Stimulated activated CD4-positive, alpha-beta T cell treated with anti-CD3 and anti-CD28 coated beads, Interleukin-2, amount 100 ng/mL, for 4 hours (primary cell): ENCODE measurements around the gene GALNT8.
"Not testable (repeated sequence)": the region's sequence is repeated elsewhere in the genome, so short reads cannot be mapped to it uniquely, and the experiment has no call there.

Source experiments
- DNase-seq: peaks from one replicate; pipeline ENCODE4 v3.0.0-alpha.2; 2020; ENCODE audit warnings: low read depth

Gene GALNT8, protein sequence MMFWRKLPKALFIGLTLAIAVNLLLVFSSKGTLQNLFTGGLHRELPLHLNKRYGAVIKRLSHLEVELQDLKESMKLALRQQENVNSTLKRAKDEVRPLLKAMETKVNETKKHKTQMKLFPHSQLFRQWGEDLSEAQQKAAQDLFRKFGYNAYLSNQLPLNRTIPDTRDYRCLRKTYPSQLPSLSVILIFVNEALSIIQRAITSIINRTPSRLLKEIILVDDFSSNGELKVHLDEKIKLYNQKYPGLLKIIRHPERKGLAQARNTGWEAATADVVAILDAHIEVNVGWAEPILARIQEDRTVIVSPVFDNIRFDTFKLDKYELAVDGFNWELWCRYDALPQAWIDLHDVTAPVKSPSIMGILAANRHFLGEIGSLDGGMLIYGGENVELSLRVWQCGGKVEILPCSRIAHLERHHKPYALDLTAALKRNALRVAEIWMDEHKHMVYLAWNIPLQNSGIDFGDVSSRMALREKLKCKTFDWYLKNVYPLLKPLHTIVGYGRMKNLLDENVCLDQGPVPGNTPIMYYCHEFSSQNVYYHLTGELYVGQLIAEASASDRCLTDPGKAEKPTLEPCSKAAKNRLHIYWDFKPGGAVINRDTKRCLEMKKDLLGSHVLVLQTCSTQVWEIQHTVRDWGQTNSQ

GRCh38 chr12:4719821-4720636 is at the start of gene GALNT8:
GALNT8 (plus strand) TSS chr12:4720400; CDS start chr12:4720678, 278 bp downstream.
- no peak for DNase-seq

- no peak for DNase-seq
Measured at GRCh38 chr12:4679711-4680110, 40.5 kb upstream of the GALNT8 start.

DNA sequence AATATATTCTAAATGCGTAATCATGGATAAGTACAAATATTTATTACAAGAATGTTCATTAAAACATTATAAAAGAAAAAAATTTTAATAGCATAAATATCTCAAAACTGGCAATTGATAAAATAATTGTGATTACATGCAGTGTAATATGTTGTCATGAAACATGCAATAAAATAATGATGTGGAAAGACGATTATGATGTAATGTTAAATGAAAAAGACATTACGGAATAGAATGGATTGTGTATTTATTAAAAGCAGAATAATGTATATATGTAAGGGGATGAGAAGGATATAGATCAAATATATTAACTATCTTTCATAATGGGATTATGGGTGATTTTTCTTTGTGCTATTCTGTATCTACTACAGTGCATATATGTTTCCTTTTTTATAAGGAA is 38.5 kb upstream of the GALNT8 start:
- DNase-seq, result no peak

DNA sequence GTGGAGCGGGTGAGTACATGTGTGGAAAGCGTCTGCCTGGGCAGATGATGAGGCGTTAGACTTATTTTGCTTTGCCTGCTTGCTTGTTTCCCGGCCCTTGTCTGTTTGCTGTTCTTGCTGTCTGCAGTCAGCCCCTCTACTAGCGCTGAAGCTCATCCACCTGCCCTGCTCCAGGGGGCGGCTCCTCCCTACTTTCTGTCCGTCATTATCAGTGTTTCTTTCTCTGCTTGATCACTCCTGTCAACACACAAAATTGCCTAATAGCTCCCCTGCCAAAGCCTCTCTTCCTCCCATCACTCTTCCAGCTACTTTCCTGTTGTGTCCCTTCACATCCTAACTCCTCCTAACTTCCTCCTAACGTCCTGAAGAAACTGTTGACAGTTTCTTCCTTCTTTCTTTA is 34.9 kb upstream of the GALNT8 start:
- no peak for DNase-seq

GRCh38 chr12:4690760-4691159 is 29.4 kb upstream of the GALNT8 start:
- DNase-seq, result no peak

GRCh38 chr12:4700621-4701026 is 19.6 kb upstream of the GALNT8 start:
- no peak for DNase-seq

GRCh38 chr12:4701395-4702190 is 18.6 kb upstream of the GALNT8 start:
- DNase-seq, result no peak

DNA sequence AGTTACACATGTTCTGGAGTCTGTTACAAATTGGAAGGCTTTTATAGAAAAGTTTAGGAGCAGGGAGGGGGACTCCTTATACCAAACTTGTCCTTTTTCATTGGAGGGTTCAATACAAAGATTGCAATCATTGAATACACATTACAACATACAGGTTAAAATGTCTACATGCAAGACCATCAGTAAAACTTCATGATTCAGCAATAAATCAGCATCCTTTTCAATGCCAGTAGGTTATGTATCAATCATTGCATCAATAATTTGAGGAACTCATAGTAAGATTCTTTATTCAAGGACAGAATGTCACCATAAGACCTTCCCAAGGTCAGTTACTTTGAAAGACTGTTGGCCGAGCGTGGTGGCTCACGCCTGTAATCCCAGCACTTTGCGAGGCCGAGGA is 16.5 kb upstream of the GALNT8 start:
- DNase-seq, result no peak

GRCh38 chr12:4705824-4706223 is 14.4 kb upstream of the GALNT8 start:
- DNase-seq, result no peak

- DNase-seq, result no peak
Measured at GRCh38 chr12:4707306-4707705, 12.9 kb upstream of the GALNT8 start.

- DNase-seq, result no peak
Measured at GRCh38 chr12:4710113-4710512, 10.1 kb upstream of the GALNT8 start.

DNA sequence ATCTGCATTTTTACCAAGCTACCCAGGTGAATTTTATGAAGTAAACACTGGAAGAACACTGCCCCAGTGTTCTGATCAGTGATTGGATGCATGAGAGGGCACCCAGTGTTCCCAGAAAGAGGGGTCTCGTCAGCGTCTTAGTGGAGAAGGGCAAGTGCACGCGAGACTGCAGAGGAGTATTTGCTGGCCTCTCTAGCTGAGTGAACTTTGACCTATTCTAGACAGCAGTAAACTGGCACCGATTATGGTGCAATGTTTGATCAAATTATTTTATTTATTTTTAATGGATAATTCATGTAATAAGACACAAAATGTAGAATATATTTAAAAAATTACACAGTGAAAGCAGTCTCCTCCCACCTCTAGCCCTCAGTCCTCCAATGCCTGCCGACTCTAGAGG is 5.3 kb upstream of the GALNT8 start:
- no peak for DNase-seq

GRCh38 chr12:4717806-4718205 is 2.4 kb upstream of the GALNT8 start:
- DNase-seq, result no peak

DNA sequence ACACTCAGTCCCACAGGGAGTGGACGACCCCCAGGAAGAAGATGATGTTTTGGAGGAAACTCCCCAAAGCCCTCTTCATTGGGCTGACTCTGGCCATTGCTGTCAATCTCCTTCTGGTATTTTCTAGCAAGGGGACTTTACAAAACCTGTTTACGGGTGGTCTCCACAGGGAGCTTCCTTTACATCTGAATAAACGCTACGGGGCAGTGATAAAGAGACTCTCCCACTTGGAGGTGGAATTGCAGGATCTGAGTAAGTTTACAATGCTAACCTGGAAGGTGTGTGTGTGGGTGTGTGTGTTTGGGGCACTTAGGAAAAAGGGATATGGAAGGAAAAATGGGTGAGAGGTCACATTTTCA is 416 bp downstream of the GALNT8 start:
- DNase-seq, result no peak

DNA sequence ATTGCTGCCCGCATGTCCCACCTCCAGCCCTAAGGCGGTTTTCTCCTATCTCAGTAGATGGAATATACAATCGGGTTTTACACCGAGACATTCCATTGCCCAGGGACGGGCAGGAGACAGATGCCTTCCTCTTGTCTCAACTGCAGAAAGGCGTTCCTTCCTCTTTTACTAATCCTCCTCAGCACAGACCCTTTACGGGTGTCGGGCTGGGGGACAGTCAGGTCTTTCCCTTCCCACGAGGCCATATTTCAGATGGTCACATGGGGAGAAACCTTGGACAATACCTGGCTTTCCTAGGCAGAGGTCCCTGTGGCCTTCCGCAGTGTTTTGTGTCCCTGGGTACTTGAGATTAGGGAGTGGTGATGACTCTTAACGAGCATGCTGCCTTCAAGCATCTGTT is 1.4 kb downstream of the GALNT8 start:
- not testable (repeated sequence) for DNase-seq

DNA sequence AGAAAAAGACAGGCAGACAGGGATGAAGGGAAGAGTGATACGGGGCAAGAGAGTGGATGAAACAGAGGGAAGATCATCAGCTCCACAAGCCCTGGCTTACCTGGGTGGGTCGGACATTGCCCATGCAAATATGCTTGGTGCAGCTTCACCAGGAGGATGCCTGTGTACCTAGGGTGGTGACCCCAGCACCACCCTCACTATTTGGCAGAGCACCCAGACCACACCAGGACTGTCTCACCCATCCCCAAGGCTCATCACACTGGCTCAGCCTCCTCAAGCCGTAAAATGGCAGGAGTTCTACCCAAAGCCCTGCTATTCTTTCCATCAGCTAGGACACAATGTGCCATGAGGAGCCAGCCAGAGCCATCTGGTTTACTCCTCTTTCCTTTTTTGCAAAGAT is 3.0 kb downstream of the GALNT8 start:
- no peak for DNase-seq

- no peak for DNase-seq
Measured at GRCh38 chr12:4725057-4725456, 4.9 kb downstream of the GALNT8 start.

DNA sequence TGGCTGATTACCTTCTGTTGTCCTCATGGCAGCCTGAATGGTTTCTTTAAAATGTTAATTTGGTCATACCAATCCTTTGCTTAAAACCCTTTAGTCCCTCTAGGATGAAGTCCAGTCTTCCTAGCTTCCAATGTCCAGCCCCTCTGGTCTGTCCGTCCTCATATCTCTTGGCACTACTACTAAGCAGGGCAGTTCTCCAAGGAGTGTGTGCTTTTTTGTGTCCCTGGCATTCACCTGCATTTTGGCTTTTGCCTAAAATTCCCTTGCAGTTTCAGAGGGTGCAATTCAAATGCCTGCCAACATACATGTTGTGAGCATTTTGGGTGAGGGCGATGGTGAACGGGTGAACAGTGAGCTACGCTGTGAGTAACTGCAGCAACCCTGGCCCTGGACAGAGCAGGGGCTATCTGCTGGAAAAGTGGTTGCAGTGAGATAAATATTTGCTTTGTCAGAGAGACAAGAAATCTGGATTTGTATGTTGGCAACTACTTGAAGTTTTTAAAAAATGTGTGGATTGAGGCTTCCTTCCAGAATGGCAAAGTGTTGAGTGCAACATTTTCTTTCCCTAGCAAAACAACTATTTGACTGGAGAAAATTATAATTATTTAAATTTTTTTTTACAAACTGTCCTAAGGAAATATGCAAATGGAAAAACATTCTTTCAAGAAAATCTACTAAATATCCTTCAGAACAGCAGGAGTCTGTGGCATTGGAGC is 14.6 kb downstream of the GALNT8 start:
- no peak for DNase-seq

DNA sequence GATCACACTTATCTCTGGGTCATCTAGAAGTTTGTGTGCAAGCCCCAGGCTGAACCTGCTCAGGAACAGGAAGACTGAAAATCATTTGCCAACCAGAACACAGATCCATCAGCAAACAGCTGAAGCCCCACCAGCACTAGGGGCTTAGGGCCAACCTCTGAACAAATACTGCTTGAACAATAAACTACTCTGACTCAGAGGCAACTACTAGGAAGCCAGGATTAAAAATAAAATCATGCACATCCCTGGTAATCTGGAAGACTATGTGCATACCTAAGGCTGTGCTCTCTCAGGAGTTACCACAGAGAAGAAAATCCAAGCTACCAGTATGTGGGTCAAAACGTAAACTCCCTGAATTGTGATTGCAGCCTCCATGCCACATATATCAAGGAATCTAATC is 15.9 kb downstream of the GALNT8 start:
- no peak for DNase-seq

GRCh38 chr12:4738541-4738940 is 18.3 kb downstream of the GALNT8 start:
- no peak for DNase-seq

- no peak for DNase-seq
Measured at GRCh38 chr12:4742416-4742970, 22.3 kb downstream of the GALNT8 start.
